Left kidney (tissue), 2 donors: ENCODE results near the gene SPATA13. TPM values are rescaled to one million over a fixed set of nuclear protein-coding genes. Genes with fewer than 3 reads are reported as not detected.

Experiments
- DNase-seq: peaks from one replicate; pipeline ENCODE4 v3.0.0-alpha.2; 2013
- polyA plus RNA-seq: library from polyadenylated mRNA; unstranded; fragments of 120-200 nt; gene quantifications from one replicate; pipeline ENCODE4 v1.2.1, GENCODE V29; 2013; ENCODE audit not compliant: insufficient read length

Gene SPATA13
- polyA plus RNA-seq, 1 donor: 68.1 TPM

DNA sequence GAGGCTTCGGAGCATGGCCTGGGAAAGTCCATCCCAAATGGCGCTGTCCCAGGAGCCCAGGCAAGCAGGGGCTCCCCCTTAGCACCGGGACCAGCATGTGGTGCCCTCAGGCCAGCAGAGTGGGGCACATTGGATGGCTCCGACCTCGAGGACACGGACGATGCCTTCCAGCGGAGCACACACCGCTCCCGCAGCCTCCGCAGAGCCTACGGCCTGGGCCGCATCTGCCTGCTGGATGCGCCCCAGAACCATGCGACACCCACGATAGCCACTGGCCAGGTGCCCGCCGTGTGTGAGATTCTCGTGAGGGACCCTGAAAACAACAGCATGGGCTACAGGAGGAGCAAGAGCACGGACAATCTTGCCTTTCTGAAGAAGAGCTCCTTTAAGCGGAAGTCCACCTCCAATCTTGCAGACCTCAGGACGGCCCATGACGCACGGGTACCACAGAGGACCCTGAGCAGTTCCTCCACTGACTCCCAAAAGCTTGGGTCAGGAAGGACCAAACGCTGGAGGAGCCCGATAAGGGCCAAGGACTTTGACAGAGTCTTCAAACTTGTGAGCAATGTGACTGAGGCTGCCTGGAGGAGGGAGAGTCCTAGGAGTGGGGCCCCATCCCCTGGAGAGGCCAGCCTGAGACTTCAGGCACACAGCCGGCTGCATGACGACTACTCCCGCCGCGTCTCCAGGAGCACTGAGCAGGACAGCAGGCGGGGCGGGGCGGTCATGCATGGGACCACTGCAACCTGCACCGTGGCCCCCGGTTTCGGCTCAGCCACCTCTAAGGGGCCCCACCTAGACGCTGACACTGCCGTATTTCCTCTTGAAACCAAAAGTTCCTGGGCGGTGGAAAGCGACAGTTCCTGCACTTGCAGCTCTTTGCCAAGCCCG, 63.1 kb downstream of the SPATA13 start:
- DNase-seq: no peak

DNA sequence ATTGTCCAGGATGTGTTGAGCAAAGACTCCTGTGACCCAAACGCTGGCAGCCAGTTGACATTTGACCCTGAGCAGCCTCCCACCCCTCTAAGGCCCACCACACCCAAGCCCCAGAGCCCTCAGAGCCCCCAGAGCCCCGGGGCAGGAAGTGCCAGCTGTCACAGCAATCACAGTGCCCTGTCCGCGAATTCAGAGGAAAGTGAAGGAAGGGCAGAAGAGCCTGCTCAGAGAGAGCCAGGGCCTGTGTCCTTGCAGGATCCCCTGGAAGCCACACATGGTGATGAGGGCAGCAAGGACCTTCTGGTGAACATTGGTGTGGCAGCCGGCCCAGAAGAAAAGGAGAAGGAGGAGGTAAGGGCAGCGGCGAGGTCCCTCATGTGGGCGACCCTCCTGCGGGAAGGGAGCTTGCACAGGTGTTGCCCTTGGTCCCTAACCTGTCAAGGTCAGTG, 63.7 kb downstream of the SPATA13 start:
- no peak for DNase-seq

DNA sequence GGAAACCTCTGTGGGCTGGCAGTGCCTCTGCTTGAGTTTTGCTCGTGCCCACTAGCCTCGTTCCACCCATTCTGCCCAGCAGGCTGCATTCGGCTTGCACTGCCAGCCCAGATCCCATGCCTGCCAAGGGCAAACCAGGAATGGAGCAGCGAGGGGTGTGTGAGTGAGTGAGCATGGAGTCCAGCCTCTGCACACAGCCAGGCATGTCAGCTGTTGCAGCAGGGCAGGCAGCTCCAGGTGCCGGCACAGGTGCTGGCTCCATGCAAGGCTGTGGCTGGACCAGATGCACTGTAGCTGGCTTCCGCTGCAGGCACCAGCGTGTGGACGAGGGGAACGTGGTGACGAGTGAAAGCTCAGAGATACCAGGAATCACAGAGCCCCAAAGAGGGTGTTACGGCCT, 64.5 kb downstream of the SPATA13 start:
- DNase-seq: no peak

GRCh38 chr13:24225930-24226329, 65.4 kb downstream of the SPATA13 start:
- no peak for DNase-seq

DNA sequence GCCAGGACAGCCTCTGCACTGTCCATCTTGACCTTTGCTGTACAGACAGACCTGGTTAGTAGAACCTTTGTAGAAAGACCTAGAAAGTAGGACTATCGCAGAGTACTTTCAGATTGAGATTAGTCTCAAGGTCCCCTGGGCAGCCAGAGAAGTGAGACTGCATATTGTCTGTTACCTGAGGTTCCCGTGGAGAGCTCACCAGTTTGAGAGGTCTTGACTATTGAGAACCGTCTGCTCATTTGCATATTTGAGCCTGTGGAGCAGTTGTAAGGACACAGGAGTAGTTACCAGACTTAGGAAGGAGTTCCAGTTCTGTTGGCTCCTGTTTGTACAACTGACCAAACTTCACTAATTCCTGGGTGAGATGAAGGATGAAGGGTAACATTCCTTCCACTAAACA, 66.2 kb downstream of the SPATA13 start:
- DNase-seq: no peak

DNA sequence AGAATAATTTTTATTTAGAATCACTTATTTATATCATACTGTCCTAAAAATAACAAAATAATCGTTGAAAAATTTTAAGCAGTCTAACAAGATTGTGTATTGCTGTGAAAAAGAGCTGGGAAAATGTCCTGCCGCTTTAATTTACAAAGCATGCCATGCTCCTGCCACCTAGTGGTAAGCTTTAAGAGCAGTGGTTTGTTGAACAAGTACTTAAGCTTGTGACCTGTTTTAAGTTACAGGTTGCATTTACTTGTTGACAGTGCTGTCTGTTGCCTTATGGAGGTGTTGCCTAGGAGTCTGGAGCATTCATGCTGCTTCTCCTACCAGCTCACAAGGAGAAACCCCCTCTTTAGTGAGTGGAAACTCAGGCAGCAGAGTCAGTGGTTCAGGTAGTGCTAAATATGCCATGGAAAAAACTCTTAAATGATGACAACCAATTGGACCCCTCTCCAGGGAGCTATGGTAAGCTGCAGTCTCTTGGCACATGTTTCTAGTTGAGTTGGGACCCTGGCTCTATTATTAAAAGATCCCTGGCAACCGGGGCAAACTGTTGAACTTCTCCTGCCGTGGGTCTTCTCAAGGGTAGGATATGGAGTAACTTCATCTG, 68.4 kb downstream of the SPATA13 start:
- DNase-seq: peak; percentile 63

DNA sequence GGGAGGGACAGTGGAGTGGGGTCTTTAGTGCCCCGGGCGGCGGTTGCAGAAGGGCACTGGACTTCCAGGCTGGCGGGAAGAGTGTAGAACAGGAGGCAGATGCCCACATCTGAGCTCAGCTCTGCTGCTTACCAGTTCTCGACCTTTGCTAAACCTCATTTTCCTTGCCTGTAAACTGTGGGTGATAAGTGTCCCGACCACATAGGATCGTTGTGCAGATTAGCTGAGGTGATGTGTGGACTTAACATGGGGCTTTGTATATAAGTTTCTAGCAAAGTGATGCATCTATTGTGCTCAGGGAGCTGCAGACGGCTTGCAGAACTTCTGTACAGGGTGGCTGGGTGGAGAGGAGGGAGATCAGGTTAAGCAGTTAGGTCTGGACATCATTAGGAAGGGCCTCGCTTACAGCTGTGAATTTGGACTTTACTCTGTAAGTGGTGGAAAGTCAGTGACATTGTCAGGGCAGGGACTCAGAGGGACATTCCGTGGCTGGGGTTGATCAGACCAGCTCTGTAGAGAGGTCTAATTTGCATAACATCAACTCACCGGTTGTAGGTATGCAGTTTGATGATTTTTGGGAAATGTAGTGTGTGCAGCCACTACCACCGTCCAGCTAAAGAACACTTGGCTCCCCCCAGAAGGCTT, 70.0 kb downstream of the SPATA13 start:
- no peak for DNase-seq

- DNase-seq: no peak
These were observed 70.9 kb downstream of the SPATA13 start for GRCh38 chr13:24231377-24231776.

DNA sequence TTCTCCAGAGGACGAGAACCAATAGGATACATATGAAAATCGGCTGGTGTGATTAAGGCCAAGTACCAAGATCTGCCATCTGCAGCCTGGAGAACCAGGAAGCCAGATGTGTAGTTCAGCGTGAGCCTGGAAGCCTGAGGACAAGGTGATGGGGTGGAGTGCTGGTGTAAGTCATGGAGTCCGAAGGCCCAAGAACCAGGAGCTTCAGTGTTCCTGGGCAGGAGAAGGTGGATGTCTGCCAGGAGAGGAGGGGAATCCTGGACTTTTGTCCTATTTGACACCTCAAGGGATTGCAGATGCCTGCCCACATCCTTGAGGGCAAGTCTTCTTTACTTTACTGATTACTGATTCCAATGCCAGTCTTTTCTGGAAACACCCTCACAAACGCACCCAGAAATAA, 71.5 kb downstream of the SPATA13 start:
- no peak for DNase-seq

- DNase-seq: no peak
These were observed 72.0 kb downstream of the SPATA13 start for GRCh38 chr13:24232474-24232873.

DNA sequence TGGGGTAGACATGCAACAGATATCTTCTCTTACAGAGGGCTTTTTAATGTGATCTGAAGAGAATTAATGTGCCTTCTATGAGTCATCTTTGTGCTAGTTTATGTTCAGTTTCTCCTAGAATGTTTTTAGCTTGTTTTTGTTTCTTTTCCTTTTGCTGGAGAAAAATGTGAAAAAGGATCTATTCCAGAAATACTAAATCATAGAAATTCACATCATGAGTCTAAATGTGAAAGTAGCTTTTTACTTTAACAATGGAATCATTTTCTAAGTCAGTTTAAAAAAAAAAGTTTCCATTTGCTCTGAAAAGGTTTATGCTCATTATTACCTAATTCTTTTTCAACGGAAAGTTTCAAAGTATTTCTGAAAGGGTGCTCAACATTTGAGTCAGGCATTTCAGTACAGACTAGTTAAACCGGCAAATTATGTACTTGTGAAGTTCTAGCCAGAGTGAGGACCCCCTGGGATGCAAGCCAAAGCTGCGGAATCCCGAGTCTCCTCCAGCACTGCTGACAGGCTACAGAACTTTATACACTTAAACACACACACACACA, 72.9 kb downstream of the SPATA13 start:
- DNase-seq: no peak

GRCh38 chr13:24234200-24234915, 73.8 kb downstream of the SPATA13 start:
- no peak for DNase-seq

- no peak for DNase-seq
These were observed 76.8 kb downstream of the SPATA13 start for GRCh38 chr13:24237356-24237755.

- DNase-seq: no peak
These were observed 80.8 kb downstream of the SPATA13 start for GRCh38 chr13:24241336-24241735.

DNA sequence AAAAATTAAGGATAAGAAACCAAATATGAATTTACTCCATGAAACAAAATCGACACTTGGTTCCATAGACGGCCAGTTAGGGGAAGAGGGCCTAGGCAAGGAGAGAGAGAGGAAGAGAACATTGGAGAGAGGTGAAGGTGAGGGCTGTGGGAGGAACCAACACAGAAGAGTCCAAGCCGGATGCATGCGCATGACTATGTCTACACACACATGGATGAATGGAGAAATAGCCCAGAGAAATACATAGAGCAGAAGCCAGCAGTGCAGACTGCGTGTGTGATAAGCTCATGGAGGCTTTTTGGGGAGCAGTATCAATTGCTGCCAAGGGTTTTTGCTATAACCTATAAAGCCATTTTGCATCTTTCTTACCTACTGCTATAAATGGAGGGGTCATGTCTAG, 81.6 kb downstream of the SPATA13 start:
- DNase-seq: no peak

GRCh38 chr13:24243302-24243701, 82.8 kb downstream of the SPATA13 start:
- DNase-seq: no peak

DNA sequence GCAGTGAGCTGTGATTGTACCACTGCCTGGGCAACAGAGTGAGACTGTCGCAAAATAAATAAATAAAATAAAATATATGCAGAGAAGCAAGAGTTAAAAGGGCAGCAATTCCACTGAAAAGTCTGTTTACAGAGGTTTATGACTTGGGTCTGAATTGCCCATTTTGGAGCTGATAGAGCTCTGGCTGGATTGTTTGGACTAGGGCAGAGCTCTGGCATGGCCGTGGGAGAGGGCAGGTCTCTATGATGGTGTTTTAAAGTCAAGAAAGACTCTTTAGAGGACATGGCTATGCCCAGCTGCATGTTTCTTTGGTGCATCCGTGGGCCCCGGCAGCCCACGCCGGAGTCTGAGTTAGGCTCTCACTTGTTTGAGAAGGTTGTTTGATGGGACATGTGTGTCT, 84.3 kb downstream of the SPATA13 start:
- no peak for DNase-seq

GRCh38 chr13:24247016-24247415, 86.5 kb downstream of the SPATA13 start:
- DNase-seq: no peak

DNA sequence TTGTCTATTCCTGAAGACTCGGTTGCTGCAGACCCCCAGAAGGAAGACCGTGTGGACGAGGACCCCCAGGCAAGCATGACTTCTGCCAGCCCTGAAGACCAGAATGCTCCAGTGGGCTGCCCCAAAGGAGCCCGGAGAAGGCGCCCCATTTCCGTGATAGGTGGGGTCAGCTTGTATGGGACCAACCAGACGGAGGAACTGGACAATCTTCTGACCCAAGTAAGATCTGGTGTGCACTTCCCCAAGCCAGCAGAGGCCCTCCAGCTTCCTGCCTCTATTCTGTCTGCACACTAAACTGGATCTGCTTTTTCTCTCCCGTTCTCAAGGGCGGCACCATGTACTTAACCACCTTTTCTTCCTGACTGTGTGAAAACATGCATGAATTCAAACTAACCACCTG, 89.1 kb downstream of the SPATA13 start:
- DNase-seq: no peak

DNA sequence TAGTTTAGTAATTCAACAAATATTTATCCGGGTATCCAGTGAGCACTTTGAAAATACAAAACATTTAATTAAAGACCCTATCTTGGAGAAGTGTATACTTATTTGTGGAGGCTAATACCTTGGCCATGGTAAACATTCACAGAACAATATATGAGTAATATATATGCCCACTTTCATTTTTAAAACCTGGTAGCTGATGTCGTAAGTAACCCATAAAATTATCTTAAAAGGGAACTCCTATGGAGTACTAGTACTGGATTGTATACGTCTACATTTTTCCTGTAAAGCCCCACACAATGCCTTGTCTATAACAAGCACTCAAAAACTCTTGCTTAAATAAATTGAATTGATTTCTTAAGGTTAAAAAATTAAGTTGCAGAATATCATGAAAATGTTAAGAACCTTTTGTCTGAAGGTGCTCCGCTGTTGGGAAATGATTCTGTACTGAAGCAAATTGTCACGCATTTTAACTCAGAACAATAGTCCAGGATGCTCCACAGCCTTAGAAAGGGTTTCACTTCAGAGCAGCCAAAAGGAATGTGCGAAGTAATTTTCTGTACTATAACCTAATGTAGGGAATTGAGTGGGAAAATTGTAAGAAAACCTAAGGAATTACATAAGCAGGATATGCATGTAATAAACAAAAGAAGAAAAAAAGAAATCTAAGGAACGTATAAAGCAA, 90.0 kb downstream of the SPATA13 start:
- DNase-seq: no peak

- DNase-seq: no peak
These were observed 91.0 kb downstream of the SPATA13 start for GRCh38 chr13:24251525-24251924.

DNA sequence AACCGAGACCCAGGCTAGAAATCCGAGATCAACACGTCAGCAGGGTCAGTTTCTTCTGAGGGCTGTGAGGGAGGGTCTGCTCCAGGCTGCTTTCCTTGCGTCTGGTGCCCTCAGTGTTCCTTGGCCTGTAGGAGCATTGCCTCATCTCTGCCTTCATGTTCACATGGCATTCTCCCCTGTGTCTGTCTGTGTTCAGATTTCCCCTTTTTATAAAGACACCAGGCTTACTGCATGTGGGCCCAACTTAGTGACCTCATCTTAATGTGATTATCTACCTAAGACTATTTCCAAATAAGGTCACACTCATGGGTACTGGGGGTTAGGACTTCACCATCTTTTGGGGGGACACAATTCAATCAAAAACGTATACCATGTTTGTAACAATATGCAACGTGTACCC, 91.6 kb downstream of the SPATA13 start:
- no peak for DNase-seq
